ENCODE data around the gene CAP2.

The CAP2 gene

DNA sequence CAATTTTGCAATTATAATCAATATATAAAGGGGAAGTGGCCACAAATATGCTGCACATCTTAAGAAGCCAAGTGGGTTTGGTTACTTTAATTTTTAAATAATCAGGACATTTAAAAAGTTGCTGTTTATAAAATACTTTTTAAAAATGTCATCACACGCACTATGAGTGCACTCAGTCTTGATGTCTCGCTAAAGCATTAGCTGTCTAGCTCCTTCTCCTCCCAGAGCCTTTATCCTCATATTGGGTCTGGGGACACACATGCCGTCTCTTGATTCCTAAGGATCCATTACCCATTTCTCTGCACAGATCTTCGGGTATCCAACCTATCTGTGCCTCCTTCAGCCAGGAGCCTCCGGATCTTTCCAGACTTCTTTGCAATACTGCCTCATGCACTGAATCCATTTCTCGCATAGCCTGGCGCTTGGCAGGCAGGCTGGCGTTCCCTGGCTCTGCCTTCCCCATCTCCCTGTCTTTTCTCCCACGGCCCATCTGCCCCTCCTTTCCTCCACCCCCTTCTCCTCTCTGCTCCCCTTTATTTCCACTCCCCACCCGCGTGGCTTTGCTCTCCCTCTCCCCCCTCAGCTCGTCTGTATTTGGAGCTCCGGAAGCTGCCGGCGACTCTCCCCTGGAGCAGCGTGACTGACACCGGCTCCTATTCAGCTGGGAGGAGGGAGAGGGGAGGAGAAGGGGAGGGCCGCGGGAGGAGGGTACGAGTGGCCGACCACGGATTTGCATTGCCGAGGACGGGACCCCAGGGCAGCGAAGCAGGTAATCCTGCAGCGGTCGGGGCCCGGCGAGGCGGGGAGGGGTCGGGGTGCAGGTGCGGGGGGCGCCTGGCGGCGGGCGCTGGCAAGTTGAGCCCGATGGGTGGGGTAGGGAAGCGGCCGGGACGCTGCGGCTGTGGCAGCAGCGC is at the start of gene CAP2:
Gene CAP2 (plus strand): TSS at position 618 of the 914 bp plus-strand sequence. CDS start 27,961 bp downstream, outside the sequence.
- peak; percentile 75 for DNase-seq (ENCODE audit: low read depth)

DNA sequence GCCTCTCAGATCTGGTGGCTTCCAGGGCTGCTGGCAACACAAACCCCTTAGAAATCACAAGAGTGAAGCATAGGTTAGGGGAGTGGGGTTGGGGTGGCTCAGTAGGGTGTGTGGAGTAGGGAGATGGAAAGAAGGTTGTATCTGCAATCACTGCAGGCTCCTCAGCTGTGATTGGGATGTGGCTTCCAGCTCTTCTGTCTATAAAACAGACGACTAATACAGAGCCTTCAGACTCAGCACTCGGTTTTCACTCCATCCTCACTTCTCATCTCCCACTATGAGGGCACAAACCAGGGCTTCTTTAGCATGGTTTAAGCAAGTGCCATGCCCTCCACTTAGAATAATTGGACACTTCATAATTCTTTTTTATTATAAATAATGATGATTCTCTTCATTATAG is 46.4 kb upstream of the CAP2 start:
- no peak for DNase-seq (ENCODE audit: low read depth)

- DNase-seq (ENCODE audit: low read depth): no peak
Observed at GRCh38 chr6:17349427-17349826, 44.0 kb upstream of the CAP2 start.

DNA sequence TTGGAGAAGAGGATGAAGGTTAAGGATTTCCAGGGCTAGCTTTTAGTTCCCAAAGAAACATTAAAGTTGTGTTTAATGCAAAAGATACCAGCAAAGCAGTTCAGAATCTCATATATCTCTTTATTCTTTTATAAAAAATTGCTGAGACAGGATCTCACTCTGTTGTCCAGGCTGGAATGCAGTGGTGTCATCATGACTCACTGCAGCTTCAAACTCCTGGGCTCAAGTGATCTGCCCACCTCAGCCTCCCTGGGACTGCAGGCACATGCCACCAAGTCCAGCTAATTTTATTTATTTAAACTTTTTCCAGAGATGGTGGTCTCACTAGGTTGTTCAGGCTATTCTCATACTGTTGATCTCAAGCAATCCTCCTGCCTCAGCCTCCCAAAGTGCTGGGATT is 41.1 kb upstream of the CAP2 start:
- DNase-seq (ENCODE audit: low read depth): no peak

GRCh38 chr6:17353440-17354175 is 39.8 kb upstream of the CAP2 start:
- no peak for DNase-seq (ENCODE audit: low read depth)

GRCh38 chr6:17354700-17355403 is 38.5 kb upstream of the CAP2 start:
- DNase-seq (ENCODE audit: low read depth): no peak

- no peak for DNase-seq (ENCODE audit: low read depth)
Observed at GRCh38 chr6:17355404-17355774, 38.0 kb upstream of the CAP2 start.

DNA sequence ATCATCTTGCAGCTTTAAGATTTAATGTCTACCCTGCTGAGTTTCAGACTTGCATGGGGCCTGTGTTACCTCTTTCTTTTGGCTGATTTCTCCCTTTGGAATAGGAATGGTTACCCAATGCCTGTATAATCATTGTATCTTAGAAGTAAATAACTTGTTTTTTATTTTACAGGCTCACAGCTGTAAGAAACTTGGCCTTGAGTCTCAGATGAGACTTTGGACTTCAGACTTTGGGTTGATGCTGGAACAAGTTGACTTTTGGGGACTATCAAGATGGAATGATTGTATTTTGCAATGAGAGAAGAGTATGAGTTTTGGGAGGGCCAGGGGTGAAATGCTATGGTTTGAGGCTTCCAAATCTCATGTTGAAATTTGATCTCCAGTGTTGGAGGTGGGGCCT is 34.9 kb upstream of the CAP2 start:
- DNase-seq (ENCODE audit: low read depth): no peak

DNA sequence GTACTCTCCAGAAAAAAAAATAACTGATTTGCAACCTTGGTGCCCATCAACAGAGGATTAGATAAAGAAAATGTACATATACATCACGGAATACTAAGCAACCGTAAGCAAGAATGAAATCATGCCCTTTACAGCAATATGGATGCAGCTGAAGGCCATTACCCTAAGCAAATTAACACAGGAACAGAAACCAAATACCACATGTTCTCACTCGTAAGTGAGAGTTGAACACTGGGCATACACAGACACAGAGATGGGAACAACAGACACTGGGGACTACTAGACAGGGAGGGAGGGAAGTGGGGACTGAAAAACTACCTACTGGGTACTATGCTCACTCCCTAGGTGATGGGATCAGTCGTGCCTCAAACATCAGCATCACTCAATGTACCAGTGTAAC is 32.8 kb upstream of the CAP2 start:
- DNase-seq (ENCODE audit: low read depth): no peak

DNA sequence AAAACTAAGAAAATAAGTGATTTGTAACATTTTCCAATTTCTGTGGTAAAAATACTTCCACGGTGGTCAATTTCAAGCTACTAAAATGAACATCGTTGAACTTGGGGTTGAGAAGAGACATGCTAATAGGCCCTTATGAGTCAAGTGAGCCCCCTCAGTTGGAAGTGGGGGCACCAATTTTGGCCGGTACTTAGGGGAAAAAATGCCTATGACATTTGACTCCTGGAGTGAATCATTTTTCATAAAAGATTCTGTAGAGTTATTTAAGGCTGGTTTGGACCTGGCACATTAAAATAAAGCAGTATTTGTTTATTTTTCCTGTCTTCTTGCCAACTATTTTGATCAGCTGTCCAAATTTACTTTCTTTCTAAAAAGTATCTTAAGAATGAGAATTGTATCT is 32.4 kb upstream of the CAP2 start:
- peak; percentile 30 for DNase-seq (ENCODE audit: low read depth)

DNA sequence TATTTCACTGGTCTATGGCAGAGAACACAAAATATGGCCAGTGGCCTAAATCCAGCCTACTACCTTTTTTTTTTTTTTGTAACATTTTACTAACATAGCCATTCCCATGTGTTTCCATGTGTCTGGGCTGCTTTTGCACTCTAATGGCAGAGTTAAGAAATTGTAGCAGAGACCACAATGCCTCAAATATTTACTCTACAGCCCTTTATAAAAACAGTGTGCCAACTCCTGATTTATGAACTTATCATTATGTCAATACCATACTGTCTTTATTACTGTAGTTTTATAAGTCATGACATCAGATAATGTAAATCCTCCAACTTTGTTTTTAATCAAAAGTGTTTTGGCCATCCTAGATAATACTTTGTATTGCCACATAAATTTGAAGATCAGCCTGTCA is 27.4 kb upstream of the CAP2 start:
- DNase-seq (ENCODE audit: low read depth): no peak

DNA sequence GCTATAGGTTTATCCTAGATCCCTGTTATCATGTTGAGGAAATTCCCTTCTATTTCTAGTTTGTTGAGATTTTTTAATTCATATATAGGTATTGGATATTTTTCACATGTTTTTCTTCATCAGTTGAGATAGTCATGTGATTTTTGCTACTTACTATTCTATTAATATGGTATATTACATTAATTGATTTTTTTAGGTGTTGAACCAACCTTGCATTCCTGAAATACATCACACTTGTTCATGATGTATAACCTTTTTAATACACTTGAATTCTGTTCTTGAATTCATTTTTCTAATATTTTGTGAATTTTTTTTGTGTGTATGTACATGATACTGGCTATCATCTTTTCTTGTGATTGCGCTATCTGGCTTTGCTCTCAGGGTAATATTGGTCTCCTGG is 25.5 kb upstream of the CAP2 start:
- no peak for DNase-seq (ENCODE audit: low read depth)

GRCh38 chr6:17381424-17382147 is 11.8 kb upstream of the CAP2 start:
- DNase-seq (ENCODE audit: low read depth): no peak

DNA sequence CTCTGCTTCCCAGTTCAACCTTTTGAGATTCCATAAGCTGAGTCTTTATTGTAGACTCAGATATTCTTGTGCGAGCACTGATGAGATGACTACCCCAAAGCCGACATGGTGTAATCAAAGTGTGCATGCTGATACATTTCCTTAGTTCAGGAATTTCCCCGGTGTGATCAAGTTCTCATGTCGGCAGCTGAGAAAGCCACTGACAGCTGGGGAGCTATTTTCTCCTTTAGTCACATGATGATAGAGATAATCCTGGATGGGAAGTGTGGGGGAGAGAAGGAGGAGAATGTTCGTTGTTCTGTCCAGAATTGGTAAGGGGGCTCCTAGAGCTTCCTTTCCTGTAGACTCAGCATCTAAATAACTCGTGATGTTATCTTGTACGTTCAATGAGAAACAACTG is 7.7 kb upstream of the CAP2 start:
- no peak for DNase-seq (ENCODE audit: low read depth)

DNA sequence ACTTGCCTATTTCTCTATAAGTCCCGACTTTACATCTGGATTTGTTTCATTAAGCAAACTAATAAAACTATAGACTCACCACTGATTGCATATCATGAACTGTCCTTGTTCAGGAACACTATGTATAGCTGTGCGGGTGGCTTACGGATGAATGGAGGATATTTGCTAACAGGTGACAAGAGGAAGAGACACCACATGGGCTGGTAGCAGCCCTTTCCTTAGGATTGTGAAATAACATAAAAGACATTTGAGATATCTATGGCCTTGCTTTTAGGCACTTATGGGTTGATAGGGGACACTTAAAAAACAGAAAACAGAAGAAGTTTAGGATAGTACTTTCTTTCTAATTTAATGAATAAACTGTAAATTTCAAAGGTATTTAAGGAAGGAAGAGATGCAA is 5.0 kb upstream of the CAP2 start:
- no peak for DNase-seq (ENCODE audit: low read depth)

DNA sequence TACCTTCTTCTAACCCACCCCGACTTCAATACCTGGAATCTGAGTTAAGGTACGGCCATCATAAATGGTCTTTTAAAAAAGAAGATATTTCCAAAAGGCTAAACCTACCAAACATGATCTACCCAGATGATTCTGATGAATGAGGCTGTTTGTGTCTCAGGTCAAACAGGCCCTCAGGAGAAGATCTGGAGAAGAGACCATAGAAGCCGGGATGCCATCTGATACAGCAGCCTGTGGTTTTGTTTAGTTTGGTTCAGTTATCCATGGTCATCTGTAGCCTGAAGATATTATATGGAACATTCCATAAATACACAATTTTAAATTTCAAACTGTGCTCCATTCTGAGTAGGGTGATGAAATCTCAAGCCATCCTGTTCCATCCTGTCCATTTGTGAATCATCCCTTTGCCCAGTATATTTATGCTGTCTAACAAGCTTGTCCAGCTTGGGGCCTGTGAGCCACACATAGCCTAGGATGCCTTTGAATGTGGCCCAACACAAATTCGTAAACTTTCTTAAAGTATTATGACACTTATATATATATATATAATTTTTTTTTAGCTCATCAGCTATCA is 4.0 kb upstream of the CAP2 start:
- DNase-seq (ENCODE audit: low read depth): no peak

- DNase-seq (ENCODE audit: low read depth): no peak
Observed at GRCh38 chr6:17390276-17390675, 3.1 kb upstream of the CAP2 start.

- DNase-seq (ENCODE audit: low read depth): no peak
Observed at GRCh38 chr6:17391976-17392375, 1.4 kb upstream of the CAP2 start.

- peak; percentile 88 for DNase-seq (ENCODE audit: low read depth)
Observed at GRCh38 chr6:17393892-17394631, 667 bp downstream of the CAP2 start.

DNA sequence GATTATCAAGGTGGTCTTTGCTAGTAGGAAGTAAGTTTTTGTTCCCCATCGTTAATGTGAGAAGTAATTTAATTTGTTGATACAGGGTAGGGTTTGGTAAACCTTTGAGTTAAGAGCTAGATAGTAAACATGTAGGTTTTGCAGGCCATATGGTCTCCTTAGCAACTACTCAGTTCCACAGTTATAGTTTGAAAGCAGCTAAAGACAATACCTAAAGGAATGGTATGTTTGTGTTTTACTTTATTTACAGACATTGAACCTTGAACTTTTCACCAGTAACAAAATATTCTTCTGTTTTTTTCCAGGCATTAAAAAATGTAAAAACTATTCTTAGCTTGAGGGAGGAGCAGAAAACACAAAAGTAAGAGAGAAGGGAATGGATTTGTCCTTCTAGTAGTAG is 1.7 kb downstream of the CAP2 start:
- DNase-seq (ENCODE audit: low read depth): no peak

DNA sequence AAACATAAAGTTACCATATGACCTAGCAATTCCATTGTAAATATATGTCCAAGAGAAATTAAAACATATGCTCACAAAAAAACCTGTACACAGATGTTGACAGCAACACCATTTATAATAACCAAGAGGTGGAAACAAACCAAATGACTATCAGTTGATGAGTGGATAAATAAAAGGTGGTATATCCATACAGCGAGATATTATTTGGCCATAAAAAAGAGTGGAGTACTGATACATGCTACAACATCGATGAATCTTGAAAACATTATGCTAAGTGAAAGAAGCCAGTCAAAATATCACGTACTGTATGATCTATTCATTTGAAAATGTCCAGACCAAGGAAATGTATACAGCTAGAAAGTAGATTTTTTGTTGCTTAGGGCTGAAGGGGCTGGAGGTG is 2.9 kb downstream of the CAP2 start:
- DNase-seq (ENCODE audit: low read depth): no peak
